SH-SY5Y (cell line): ENCODE results near the gene MEGF9.

Experiments
- GATA2 ChIP-seq: IDR thresholded peaks from 2 replicates; pipeline ENCODE4 v1.6.1; 2011; ENCODE audit warnings: mild to moderate bottlenecking, low read depth, low read length
- GATA3 ChIP-seq: IDR thresholded peaks from 2 replicates; pipeline ENCODE4 v1.6.1; 2011; ENCODE audit warnings: low read depth, mild to moderate bottlenecking, low read length, moderate library complexity

GRCh38 chr9:120683150-120683549 lies 31.1 kb downstream of the MEGF9 start:
- TF ChIP-seq GATA2 (no peak), GATA3 (no peak)
